ENCODE data around the gene ZNF674. TPM values are rescaled to one million over a fixed set of nuclear protein-coding genes. Genes with fewer than 3 reads are reported as not detected.
A peak's percentile ranks its signal among the peaks of the same experiment; 100 is the strongest.

ZNF674 gene
- total RNA-seq, 1 donor = 7.3 TPM

GRCh38 chrX:46571423-46572339 lies 26.5 kb upstream of the ZNF674 start:
- TF ChIP-seq CTCF (IDR thresholded peaks at IDR 0.05; ENCODE audit: insufficient read depth, low read depth, low read length) = no peak

GRCh38 chrX:46569621-46570020 lies 24.4 kb upstream of the ZNF674 start:
- DNase-seq (ENCODE audit: low read depth) = no peak
- no peak for TF ChIP-seq CTCF (IDR thresholded peaks at IDR 0.05; ENCODE audit: insufficient read depth, low read depth, low read length)
- no peak overlapping the region for H3K4me3 ChIP-seq (ENCODE audit: low read depth, low read length)

More at GRCh38 chrX:46571423-46572339, 26.5 kb upstream of the ZNF674 start:
- H3K4me3 ChIP-seq (ENCODE audit: low read depth, low read length) = no peak overlapping the region
- DNase-seq (ENCODE audit: low read depth) = no peak

GRCh38 chrX:46567388-46567787 lies 22.2 kb upstream of the ZNF674 start:
- TF ChIP-seq CTCF (IDR thresholded peaks at IDR 0.05; ENCODE audit: insufficient read depth, low read depth, low read length) = no peak
- DNase-seq (ENCODE audit: low read depth) = no peak
- H3K4me3 ChIP-seq (ENCODE audit: low read depth, low read length) = no peak overlapping the region

GRCh38 chrX:46561824-46562657 lies 16.8 kb upstream of the ZNF674 start:
- no peak for DNase-seq (ENCODE audit: low read depth)
- no peak overlapping the region for H3K4me3 ChIP-seq (ENCODE audit: low read depth, low read length)
- TF ChIP-seq CTCF (IDR thresholded peaks at IDR 0.05; ENCODE audit: insufficient read depth, low read depth, low read length) = no peak

GRCh38 chrX:46559062-46559461 lies 13.8 kb upstream of the ZNF674 start:
- TF ChIP-seq CTCF (IDR thresholded peaks at IDR 0.05; ENCODE audit: insufficient read depth, low read depth, low read length) = no peak

GRCh38 chrX:46554942-46555341 lies 9.7 kb upstream of the ZNF674 start:
- peak; percentile 49 for DNase-seq (ENCODE audit: low read depth)
- peak; percentile 27 for TF ChIP-seq CTCF (IDR thresholded peaks at IDR 0.05; ENCODE audit: insufficient read depth, low read depth, low read length)
- no peak overlapping the region for H3K4me3 ChIP-seq (ENCODE audit: low read depth, low read length)

More at GRCh38 chrX:46559062-46559461, 13.8 kb upstream of the ZNF674 start:
- DNase-seq (ENCODE audit: low read depth) = peak; percentile 77
- no peak overlapping the region for H3K4me3 ChIP-seq (ENCODE audit: low read depth, low read length)
